ENCODE results near the gene MITF. TPM values are rescaled to one million over a fixed set of nuclear protein-coding genes. Genes with fewer than 3 reads are reported as not detected.

The MITF gene
- total RNA-seq, 1 experiment from 2014 or later, result 40.3 TPM

DNA sequence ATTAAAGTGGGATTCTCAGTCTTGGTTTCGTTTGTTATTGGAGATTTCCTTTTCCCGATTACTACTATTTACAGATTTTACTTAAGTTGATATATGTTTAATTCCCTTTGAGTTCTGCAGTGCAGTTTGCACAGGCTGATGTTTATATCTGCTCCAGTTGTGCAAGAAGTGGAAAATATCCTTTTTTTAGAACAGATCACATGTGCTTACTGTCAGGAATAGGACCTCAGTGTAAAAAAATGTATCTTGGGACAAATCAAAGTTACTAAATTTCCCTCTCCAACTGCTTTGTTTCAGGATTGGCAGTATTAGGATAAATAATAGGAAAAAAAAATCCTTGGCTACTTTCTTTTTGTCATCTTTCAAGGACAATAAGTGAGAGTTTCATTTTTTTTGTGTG, 6.9 kb downstream of the MITF start:
- CTCF ChIA-PET, result no interaction called here
- Mint-ChIP-seq H3K27me3 (ENCODE audit: unreplicated experiment) (no peaks in the 10 kb centered on the region), H3K4me1 (ENCODE audit: low read depth, unreplicated experiment) (no peaks in the 10 kb centered on the region), H3K9me3 (ENCODE audit: low read depth, unreplicated experiment) (no peaks in the 10 kb centered on the region), H3K36me3 (ENCODE audit: insufficient read depth, unreplicated experiment) (no peaks in the 10 kb centered on the region), H3K27ac (ENCODE audit: unreplicated experiment) (no peak overlapping the region), H3K4me3 (ENCODE audit: low read depth, unreplicated experiment) (no peak overlapping the region)
- DNase-seq, result no peak
- BruUV-seq (replicated peaks), result no TSS peak
- intact Hi-C loops (cut with micrococcal nuclease; ENCODE audit: unreplicated experiment), result no loop called here
- TF ChIP-seq, protein P1, sequence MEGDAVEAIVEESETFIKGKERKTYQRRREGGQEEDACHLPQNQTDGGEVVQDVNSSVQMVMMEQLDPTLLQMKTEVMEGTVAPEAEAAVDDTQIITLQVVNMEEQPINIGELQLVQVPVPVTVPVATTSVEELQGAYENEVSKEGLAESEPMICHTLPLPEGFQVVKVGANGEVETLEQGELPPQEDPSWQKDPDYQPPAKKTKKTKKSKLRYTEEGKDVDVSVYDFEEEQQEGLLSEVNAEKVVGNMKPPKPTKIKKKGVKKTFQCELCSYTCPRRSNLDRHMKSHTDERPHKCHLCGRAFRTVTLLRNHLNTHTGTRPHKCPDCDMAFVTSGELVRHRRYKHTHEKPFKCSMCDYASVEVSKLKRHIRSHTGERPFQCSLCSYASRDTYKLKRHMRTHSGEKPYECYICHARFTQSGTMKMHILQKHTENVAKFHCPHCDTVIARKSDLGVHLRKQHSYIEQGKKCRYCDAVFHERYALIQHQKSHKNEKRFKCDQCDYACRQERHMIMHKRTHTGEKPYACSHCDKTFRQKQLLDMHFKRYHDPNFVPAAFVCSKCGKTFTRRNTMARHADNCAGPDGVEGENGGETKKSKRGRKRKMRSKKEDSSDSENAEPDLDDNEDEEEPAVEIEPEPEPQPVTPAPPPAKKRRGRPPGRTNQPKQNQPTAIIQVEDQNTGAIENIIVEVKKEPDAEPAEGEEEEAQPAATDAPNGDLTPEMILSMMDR (IDR thresholded peaks at IDR 0.05; ENCODE audit: unreplicated experiment), result no peak

DNA sequence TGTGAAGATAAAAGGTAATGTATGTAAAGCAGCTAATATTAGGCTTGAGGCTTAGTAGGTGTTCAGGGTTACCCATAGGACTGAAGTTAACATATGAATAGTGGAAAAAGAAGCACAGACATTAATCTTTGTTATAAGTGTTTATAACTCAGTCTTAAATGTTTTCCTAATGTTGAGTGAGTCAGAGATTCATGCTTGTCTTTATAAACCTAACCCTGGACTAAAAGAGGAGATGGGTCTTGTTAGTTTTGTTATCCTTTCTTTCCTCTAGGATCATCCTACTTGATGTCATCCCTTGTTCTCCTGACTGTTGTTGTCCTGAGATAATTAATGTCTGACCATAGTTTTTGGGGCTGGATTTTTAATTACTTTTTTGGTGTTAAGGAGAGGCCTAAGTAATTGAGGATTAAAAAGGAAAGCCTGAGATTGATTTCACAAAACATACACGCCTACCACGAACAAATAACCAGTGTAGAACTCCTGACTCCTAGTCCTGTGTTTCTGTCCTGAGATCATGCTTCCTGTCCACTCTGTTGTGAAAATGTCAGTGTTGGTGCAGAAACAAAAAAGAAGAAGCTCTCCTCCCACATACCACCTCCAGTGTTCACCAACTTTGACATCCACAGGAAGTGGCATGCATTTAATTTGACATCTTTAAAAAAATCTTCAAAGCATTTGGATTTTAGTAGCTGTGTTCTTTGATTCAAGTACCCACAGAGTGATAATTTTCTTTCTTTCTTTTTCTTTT, 8.4 kb downstream of the MITF start:
- Mint-ChIP-seq H3K4me1 (ENCODE audit: low read depth, unreplicated experiment) (no peaks in the 10 kb centered on the region), H3K36me3 (ENCODE audit: insufficient read depth, unreplicated experiment) (no peaks in the 10 kb centered on the region), H3K9me3 (ENCODE audit: low read depth, unreplicated experiment) (no peaks in the 10 kb centered on the region), H3K27me3 (ENCODE audit: unreplicated experiment) (no peaks in the 10 kb centered on the region), H3K27ac (ENCODE audit: unreplicated experiment) (no peak overlapping the region), H3K4me3 (ENCODE audit: low read depth, unreplicated experiment) (no peak overlapping the region)
- BruUV-seq (replicated peaks), result no TSS peak
- no peak for DNase-seq
- intact Hi-C loops (cut with micrococcal nuclease; ENCODE audit: unreplicated experiment), result no loop called here
- TF ChIP-seq, protein P1 (IDR thresholded peaks at IDR 0.05; ENCODE audit: unreplicated experiment), result no peak
- CTCF ChIA-PET, result no interaction called here

DNA sequence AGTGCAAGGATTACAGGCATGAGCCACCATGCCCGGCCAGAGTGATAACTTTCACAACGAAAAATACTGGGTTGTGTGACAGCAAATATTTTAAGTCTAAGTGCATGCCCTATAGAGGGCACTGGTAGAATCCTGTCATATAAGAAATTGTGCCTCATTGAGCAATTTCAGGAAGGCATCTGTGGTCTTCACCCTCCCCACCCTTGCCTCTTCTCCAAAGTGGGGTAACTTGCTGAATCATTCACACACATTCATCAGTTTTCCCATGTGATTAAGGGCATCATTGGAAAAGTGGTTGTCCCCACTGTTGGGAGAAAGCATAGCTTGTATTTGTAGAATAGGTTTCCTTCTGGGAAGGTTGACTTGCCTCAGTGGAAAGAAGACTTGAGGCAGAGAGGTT, 9.2 kb downstream of the MITF start:
- TF ChIP-seq, protein P1 (IDR thresholded peaks at IDR 0.05; ENCODE audit: unreplicated experiment), result no peak
- CTCF ChIA-PET, result no interaction called here
- Mint-ChIP-seq H3K27ac (ENCODE audit: unreplicated experiment) (no peak overlapping the region), H3K4me3 (ENCODE audit: low read depth, unreplicated experiment) (no peak overlapping the region), H3K27me3 (ENCODE audit: unreplicated experiment) (no peaks in the 10 kb centered on the region), H3K4me1 (ENCODE audit: low read depth, unreplicated experiment) (no peaks in the 10 kb centered on the region), H3K9me3 (ENCODE audit: low read depth, unreplicated experiment) (no peaks in the 10 kb centered on the region), H3K36me3 (ENCODE audit: insufficient read depth, unreplicated experiment) (no peaks in the 10 kb centered on the region)
- BruUV-seq (replicated peaks), result no TSS peak
- no peak for DNase-seq
- intact Hi-C loops (cut with micrococcal nuclease; ENCODE audit: unreplicated experiment), result no loop called here

DNA sequence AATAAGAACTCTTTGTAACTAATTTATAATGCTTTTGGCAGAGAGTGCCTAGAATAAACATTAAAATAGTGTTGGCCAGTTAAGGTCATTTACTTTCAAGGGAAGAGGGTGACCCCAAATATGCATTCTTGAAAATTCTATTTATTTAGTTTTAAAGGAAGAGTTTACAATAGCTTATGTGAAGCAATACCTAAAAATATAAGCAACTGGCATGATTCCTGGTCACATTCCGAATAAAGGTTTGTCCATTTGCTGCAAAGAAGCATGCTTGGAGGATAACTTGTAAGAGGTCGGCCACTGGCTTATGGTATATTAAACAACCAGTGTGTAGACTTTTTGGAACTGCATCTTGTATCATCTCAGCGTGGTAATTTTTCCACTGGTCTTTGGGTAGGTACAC, 10.2 kb downstream of the MITF start:
- H3K4me1 Mint-ChIP-seq (ENCODE audit: low read depth, unreplicated experiment), result no peaks in the 10 kb centered on the region
- TF ChIP-seq, protein P1 (IDR thresholded peaks at IDR 0.05; ENCODE audit: unreplicated experiment), result no peak
- no peaks in the 10 kb centered on the region for H3K36me3 Mint-ChIP-seq (ENCODE audit: insufficient read depth, unreplicated experiment)
- H3K27ac Mint-ChIP-seq (ENCODE audit: unreplicated experiment), result no peak overlapping the region
- H3K9me3 Mint-ChIP-seq (ENCODE audit: low read depth, unreplicated experiment), result no peaks in the 10 kb centered on the region
- BruUV-seq (replicated peaks), result no TSS peak
- CTCF ChIA-PET, result no interaction called here
- H3K4me3 Mint-ChIP-seq (ENCODE audit: low read depth, unreplicated experiment), result no peak overlapping the region
- no peaks in the 10 kb centered on the region for H3K27me3 Mint-ChIP-seq (ENCODE audit: unreplicated experiment)
- intact Hi-C loops (cut with micrococcal nuclease; ENCODE audit: unreplicated experiment), result no loop called here
- DNase-seq, result no peak

All from Calu3 (cell line).